ENCODE results near the gene SLC49A4.

Gene SLC49A4

DNA sequence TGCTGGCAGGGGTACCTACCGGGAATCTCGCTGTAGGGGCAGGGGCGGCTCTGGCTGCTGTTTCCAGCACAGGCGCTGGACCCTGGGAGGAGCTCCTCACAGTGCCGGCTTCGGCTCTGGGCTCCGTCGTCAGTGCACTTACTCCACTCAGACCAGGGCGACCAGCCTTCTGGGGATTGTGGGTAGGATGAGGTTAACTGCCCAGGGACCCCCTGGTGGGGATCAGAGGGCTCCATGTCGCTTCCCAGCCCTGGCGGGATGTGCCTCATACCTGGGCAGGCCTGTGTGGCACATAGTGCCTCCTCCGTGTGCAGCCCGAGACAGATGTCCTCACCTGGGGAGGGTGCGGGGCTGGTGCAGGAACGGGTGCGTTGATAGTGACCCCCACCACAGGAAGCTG lies 117.0 kb downstream of the SLC49A4 start:
- H3K4me3 ChIP-seq (replicated peaks; ENCODE audit: low read depth, low read length): no peak overlapping the region

DNA sequence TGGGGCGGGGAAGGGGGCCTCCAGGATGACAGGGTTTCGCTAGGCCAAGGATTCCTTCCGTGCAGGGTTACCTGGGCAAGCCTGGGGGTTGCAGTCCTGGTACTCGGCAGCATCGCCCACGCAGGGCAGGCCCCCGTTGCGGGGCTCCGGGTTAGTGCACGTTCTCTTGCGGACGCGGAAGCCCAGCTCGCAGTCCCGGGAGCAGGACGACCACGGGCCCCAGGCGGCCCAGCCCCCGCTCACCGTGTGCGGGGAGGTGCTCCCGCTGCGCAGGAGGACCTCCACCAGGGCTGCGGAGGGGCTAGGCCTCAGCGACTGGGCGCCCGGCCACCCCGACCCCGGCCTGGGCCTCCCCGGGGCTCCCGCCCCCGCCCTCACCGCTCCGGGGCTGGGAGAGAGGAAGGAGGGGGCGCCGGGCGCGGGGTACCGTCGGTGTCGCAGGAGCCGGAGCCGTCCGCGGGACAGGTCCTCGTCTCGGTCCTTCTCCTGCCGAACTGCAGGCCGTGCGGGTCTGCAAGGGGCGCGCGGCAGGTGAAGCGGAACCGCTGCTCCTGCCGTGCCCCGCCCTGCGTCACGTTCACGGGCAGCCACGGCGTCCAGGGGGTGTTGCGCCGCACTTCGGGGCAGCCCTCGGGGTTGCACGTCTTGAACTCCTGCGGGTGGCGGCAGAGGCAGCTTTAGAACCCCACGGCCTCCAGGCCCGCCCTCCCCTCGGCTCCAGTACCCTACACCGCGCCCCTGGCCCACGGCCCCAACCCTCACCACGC lies 118.1 kb downstream of the SLC49A4 start:
- no peak for DNase-seq (ENCODE audit: low read depth)
- no peak for TF ChIP-seq CTCF (IDR thresholded peaks at IDR 0.05; ENCODE audit: low read length, missing control alignments)
- no peak overlapping the region for H3K4me3 ChIP-seq (replicated peaks; ENCODE audit: low read depth, low read length)

More for the DNA sequence above, 117.0 kb downstream of the SLC49A4 start:
- DNase-seq (ENCODE audit: low read depth): no peak
- TF ChIP-seq CTCF (IDR thresholded peaks at IDR 0.05; ENCODE audit: low read length, missing control alignments): no peak

DNA sequence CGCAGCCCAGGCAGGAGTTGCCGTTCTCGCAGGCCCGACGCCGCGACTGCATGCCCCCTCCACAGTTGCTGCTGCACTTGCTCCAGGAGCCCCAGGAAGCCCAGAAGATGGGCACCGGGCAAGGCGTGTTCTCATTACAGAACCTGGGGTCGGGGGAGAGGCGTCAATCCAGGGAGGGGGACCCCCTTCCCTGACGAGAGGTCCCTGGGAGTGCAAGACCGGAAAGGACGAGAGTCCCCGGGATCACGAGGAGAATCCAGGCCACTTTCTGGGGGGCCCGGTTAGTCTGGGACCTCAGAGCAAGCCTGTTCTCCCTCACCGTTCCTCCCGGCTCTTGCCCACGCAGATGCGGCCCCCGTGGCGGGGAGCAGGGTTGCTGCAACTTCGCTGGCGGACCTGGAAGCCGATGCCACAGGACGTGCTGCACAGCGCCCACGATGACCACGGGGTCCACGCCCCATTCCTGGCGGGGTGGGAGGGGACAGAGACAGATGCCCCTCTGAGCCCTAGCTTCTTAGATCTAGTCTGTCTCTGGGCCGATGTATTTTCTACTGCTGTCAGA lies 118.8 kb downstream of the SLC49A4 start:
- no peak overlapping the region for H3K4me3 ChIP-seq (replicated peaks; ENCODE audit: low read depth, low read length)
- no peak for DNase-seq (ENCODE audit: low read depth)
- TF ChIP-seq CTCF (IDR thresholded peaks at IDR 0.05; ENCODE audit: low read length, missing control alignments): no peak

DNA sequence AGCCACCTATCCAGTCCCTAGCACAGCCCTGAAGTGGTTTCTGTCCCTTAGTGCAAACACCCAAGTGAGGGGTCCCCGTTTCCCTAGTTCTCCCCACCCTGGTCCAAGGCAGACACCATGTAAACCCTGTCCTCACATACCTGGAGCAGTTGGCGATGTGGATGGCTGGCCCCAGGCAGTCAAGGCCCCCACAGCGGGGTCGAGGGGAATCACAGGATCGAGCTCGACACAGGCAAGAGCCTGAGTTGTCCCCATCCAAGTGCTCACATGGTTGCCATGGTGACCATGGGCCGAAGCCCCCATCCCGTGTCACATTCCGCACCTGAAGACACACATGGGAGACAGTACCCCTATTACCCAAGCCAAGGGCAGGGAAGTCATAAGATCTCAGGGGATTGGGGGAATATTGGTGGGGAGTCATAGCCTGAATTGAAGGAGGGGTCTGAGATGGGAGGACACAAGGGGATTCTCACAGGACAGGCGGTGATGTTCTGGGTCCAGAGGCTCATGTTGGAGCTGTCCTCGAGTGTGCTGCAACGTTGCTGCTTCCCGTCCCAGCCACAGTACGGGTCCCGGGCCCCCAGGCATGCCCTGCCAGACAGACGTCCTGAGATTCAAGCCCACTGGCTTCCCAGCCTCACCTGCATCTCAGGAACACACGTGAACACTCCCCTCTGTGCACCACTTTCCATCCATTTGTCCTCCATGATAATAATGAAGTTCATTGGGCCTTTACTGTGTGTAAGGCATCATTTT lies 120.6 kb downstream of the SLC49A4 start:
- DNase-seq (ENCODE audit: low read depth): no peak
- no peak overlapping the region for H3K4me3 ChIP-seq (replicated peaks; ENCODE audit: low read depth, low read length)
- TF ChIP-seq CTCF (IDR thresholded peaks at IDR 0.05; ENCODE audit: low read length, missing control alignments): no peak

DNA sequence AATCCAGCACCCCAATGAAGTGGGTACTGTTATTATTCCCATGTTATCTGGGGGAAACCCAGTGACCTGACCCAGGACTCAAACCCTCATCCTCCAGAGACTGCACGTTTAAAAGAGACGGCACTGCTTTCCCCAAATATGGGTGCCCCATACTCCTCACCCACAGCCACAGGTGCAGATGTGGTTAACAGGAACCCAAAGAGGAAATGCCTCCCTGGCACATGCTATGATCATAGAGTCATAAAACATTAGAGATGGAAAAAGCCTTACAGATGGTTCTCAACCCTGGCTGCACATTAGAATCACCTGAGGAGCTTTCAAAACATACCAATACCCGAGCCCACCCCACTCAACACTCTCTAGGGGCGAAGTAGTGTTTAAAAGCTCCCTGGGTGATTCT lies 121.2 kb downstream of the SLC49A4 start:
- TF ChIP-seq CTCF (IDR thresholded peaks at IDR 0.05; ENCODE audit: low read length, missing control alignments): no peak
- no peak overlapping the region for H3K4me3 ChIP-seq (replicated peaks; ENCODE audit: low read depth, low read length)
- DNase-seq (ENCODE audit: low read depth): no peak

DNA sequence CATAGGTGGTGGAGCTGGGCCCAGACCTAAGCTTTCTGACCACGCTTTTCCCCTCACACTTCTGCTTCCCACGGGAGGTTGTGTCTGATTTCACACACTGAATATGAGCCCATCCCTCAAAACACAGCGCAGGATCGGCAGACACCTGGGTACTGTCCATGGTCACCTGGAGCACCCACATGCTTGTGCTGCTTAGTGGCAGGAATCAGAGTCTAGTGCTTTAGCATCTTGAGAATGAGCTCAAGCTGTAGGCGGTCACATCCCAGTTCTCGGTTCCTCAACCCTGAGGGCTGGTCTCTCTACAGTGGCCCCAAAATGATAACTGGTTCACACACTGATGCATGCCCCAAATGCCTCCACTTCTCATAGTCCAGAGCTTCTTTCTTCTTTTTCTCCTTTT lies 121.7 kb downstream of the SLC49A4 start:
- H3K4me3 ChIP-seq (replicated peaks; ENCODE audit: low read depth, low read length): no peak overlapping the region
- no peak for TF ChIP-seq CTCF (IDR thresholded peaks at IDR 0.05; ENCODE audit: low read length, missing control alignments)
- DNase-seq (ENCODE audit: low read depth): no peak

Measured in fibroblast of pulmonary artery (primary cell).